GM18499 (cell line): ENCODE results near the gene SH2B2.
A peak's percentile ranks its signal among the peaks of the same experiment; 100 is the strongest.
"Not testable (repeated sequence)": the region's sequence is repeated elsewhere in the genome, so short reads cannot be mapped to it uniquely, and the experiment has no call there.

Experiments
- ATAC-seq: cut with Tn5 transposase; IDR thresholded peaks from one replicate; pipeline ENCODE4 v1.9.1; 2021; ENCODE audit warnings: moderate number of reproducible peaks; ENCODE audit not compliant: insufficient read depth, unreplicated experiment

SH2B2 gene

DNA sequence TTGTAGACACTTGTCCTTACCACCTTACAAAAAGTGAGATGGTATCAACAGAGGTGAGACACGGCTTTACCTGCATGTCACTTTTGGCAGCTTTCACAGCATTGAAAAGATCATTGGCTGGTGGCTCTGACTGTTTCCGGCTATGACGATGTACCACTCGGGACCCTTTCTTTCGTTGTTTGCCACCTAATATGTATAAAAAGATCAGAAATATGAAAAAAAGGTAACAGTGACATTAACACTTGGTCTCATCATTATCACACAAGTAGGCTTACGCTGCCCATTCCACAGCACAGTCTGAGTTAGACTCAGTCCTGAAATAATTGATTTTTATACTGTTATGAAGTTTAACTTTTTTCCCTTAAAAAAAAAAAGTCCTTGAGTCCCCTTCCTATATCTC lies 40.5 kb downstream of the SH2B2 start:
- not testable (repeated sequence) for ATAC-seq

DNA sequence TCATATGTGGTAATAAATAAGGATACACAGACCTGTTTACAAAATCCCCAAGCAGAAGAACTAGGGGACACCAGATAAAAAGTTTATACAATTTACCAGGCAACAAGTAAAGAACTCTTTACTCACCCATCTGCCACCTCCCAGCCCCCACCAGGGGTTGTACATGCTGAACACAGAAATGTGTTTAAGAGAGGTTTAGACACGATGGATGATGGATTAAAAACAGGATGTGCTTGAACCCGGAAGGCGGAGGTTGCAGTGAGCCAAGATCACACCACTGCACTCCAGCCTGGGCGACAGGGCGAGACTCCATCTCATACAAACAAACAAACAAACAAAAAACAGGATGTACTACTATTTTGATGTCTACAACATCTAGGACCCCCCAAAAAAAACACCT lies 42.2 kb downstream of the SH2B2 start:
- ATAC-seq: not testable (repeated sequence)

DNA sequence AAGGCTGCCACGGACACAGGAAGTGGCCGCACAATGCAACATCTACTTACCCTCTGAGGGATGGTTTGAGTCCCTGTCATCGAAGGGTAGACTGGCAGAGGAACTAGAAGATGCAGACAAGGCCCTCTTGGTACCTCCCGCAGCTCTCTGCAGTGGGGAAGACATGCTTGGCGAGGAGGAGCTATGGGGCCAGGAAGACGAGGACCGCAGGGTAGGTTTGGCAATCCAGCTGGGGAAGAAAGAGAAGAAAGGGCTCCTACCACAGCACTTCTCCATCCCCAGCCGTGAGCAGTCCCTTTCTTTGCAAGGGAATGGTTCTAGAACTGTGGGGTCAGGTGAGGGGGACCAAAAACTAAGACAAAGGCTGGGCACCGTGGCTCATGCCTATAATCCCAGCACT lies 42.7 kb downstream of the SH2B2 start:
- ATAC-seq: not testable (repeated sequence)

DNA sequence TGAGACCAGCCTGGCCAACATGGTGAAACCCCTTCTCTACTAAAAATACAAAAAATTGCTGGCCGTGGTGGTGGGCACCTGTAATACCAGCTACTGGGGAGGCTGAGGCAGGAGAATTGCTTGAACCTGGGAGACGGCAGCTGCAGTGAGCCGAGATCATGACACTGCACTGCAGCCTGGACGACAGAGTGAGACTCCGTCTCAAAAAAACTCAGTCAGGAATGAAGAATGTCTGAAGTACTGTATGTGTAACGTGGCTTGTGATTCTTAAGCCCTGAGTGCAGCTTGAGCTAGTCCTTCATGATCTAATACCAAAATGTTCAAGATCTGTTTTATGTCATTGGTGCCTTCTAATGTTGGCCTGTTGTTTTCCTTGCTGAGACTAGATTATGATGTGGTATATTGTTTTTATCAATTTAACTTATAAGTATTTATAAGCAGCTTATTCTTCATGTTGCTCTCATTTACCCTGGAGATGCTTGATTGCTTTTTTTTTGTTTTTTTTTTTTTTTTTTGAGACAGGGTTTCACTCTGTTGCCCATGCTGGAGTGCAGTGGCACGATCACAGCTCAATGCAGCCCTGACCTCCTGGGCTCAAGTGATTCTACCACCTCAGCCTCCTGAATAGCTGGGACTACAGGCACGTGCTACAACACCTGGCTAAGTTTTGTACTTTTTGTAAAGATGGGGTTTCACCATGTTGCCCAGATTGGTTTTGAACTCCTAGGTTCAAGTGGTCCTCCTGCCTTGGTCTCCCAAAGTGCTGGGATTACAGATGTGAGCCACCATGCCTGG lies 44.2 kb downstream of the SH2B2 start:
- ATAC-seq: not testable (repeated sequence)

DNA sequence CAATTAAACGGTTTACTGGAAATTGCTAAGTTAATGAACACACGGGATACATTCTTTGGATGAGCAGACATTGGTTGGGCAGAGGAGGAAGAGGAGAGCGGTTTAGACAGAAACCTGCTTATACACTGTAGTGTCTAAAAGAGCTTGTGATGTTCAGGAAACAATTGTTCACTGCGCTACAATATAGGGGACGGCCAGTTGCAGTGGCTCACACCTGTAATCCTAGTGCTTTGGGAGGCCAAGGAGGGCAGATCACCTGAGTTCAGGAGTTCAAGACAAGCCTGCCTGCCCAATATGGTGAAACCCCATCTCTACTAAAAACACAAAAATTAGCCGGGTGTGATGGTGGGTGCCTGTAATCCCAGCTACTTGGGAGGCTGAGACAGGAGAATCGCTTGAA lies 48.9 kb downstream of the SH2B2 start:
- not testable (repeated sequence) for ATAC-seq

DNA sequence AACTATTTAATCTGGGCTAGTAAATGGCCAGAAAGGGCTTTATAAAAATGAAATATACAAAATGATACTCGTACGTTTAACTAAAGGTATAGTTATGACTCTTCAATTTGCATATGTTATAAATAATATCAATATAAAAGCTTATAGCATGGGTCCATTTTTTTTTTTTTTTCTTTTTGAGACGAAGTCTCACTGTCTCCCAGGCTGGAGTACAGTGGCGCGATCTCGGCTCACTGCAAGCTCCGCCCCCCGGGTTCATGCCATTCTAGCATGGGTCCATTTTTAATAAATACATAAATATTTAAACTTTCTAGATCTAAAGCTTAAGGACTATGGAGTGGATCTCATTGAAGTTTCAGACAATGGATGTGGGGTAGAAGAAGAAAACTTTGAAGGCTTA lies 50.3 kb downstream of the SH2B2 start:
- ATAC-seq: not testable (repeated sequence)

DNA sequence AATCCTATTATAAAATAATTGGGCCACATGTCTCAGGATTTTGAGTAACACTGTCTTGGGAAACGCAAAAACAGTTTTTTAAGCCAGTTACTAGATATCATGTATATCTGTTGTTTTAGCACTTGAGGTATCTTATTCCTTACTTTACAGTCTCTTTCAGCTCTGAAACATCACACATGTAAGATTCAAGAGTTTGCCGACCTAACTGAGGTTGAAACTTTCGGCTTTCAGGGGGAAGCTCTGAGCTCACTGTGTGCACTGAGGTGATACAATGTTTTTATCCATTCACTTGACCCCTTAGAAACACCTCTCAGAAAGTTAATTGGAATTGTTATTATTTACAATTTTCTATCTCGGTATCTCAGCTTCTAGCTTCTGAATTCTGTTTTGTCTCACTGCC lies 50.8 kb downstream of the SH2B2 start:
- not testable (repeated sequence) for ATAC-seq

DNA sequence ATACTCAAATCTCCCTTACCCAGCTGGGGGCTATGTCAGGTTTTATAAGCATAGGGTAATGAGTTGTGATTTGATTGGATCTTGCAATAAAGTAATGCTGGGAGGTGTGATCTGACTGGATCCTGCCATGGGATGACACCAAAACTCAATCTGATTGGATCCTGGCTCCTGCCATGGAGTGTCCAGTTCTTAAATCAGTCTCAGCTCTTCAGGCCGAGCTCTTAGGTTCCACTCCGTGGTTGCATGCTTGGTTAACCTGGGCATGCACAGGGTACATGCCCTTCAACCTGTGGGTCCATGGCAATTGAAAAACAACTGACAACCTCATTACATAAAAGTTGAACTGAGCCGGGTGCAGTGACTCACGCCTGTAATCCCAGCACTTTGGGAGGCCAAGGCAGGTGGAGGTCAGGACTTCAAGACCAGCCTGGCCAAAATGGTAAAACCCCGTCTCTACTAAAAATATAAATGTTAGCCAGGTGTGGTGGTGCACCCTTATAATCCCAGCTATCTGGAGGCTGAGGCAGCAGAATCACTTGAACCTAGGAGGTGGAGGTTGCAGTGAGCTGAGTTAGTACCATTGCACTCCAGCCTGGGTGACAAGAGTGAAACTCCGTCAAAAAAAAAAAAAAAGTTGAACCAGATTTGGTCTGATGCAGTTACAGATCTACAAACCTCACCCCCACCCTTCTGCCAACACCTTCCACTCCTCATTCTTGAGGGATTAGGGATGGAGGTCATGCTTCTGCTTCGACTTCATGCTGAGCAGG lies 54.1 kb downstream of the SH2B2 start:
- ATAC-seq: not testable (repeated sequence)

DNA sequence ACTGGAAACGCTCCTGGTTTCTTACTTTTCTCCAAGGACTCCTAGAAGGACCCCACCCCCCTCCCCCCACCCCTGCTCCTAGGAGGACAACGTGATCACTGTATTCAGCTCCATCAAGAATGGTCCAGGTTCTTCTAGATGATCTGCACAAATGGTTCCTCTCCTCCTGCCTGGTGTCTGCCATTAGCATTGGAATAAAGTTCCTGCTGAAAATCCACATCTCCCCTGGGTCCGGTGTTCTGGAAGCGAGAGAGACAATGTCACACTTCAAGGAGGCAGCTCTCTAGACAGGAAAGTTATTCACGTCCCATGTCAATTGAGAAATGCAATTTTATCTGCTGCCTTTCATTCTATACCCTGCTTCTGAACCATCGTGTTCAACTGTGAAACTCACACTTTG lies 60.3 kb downstream of the SH2B2 start:
- not testable (repeated sequence) for ATAC-seq

DNA sequence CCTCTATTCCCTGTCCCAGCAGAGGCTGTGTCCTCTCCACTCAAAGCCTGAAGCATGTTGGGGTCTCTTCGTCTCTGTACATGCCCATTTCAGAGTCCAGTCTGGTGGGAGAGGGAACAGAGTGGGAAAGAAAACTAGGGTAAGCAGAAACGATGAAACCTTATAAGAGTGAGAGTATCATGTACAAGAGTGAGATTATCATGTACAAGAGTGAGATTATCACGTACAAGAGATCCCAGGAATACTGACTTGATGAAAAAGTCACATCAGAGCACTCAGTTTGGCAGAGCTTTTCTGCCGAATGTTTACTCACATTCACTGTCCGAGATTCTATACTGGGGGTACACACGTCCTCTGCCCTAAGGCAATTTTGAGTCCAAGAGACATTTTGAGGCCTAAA lies 69.7 kb downstream of the SH2B2 start, which contains the start of gene SPDYE6:
TSS of gene SPDYE6 (minus strand) at position 101 of the 400 bp plus-strand sequence. CDS start 421 bp downstream, outside the sequence.
- not testable (repeated sequence) for ATAC-seq

DNA sequence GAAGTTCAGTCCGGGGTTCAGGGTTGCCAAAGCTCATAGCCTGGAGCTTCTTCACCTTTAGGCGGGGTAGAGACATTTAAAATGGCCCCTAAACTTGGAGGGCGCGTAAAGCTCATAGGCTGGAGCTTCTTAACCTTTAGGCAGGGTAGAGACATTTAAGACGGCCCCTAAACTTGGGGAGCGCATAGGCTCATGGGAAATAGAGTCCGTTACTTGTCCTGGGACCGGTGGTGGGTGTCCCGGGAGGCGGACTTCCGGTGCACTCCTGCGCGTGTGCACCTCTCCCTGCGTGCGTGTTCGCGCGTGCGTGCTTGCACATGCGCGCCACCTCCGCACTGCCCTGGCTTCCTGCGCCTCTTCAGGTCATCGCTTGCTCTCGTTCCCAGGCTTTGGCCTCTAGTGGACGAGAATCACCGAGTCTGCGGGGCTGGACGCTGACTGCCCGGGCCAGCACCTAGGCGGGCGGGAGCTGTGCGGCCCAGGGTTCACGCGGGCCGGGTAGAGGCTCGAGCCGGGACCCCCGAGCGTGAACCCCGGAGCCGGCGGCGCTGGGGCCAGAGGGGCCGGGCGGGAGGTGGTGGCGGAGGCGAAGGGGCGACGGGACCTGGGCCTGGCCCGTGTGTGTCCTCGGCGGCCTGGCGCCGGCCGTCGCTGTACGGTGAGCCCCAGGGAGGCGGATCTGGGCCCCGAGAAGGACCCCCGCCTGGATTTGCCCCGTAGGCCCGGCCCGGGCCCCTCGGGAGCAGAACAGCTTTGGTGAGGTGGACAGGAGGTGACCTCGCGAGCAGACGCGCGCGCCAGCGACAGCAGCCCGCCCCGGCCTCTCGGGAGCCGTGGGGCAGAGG lies 77.1 kb downstream of the SH2B2 start:
- peak; percentile 97 for ATAC-seq

DNA sequence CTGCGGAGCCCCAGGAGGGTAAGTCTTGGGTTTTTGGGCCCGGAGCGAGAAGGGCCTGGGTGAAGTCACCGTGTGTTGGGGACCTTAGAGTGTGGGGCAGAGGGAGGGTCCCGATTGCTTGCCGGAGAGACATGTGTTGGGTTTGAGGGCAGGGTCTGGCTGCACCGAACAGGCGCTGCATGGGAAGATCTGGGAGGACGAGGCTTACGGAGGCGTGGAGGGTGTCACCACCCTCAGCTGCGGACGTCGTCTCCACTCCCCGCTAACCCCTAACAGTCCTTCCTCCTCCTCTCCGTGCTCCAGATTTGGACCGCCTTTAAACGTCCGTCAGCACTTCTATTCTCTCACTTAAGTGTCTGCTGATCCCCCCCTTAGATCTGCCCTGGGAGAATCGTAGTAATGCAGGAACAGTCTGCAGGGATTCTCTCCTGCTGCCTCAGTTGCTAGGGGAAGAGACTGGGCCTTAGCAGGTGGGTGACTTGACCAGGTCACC lies 77.8 kb downstream of the SH2B2 start:
- not testable (repeated sequence) for ATAC-seq

DNA sequence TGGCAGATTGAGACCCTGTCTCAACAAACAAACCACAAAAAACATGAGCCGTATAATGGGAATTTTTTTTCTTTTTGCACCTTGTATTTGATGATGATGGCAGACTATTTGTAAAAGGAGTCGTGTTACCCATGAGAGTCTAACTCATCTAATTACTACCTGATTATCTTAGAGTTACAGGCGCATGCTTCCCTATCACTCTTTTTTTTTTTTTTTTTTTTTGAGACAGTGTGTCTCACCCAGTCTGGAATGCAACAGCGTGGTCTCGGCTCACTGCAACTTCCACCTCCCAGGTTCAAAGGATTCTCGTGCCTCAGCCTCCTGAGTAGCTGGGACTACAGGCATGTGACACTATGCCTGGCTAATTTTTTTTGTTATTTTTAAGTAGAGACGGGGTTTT lies 78.7 kb downstream of the SH2B2 start:
- not testable (repeated sequence) for ATAC-seq

DNA sequence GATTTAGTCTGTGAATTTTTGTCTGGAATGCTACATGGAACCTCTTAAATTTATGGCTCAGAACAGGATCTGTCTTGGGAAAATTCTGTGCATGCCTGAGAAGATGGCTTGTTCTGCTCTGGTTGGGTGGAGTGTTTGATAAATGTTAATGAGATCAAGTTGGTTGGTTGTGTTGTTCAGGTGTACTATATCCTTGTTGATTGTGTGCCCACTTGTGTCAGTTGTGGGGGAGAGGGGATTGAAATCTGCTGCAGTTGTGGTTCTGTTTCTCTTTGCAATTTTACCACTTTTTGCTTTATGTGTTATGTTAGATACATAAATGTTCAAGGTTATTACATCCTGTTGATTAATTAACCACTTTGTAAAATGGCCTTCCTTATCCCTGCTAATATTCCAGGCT lies 83.4 kb downstream of the SH2B2 start:
- ATAC-seq: not testable (repeated sequence)
